ENCODE data around the gene IGSF5. TPM values are rescaled to one million over a fixed set of nuclear protein-coding genes. Genes with fewer than 3 reads are reported as not detected.

The IGSF5 gene
- total and polyA plus RNA-seq, 4 donors: 0.03 to 0.08 TPM; not detected in 2

DNA sequence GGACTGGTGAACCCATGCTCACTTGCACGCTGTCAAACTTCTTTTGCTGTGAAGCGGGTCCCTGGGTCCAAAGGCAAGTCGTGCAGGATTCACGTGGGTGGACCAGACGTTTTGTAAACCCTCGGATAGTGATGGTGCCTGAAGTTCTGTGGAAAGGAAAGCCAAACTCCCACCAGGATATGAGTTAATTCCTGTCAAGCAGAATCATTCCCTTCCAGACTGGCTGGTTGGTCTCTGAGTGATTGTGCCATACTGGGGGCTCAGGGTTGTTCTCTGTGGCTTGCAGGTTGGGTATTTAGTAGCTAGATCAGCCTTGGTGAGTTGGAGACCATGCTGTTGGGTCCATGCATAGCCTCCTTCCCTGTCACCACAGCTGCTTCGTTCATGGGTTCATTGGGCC, 32.7 kb upstream of the IGSF5 start:
- Histone ChIP-seq H3K9me3 (ENCODE audit: control insufficient read depth in 4 of 4, low read length in 3 of 4) (no peaks in the 10 kb centered on the region), H3K4me1 (ENCODE audit: control insufficient read depth in 4 of 4, insufficient read depth in 4 of 4, low read length in 3 of 4) (no peaks in the 10 kb centered on the region), H3K27me3 (ENCODE audit: control insufficient read depth in 4 of 4, insufficient read depth in 4 of 4, low read length in 3 of 4) (peaks cover 0 to 3% (median 0%) of the 10 kb centered on the region in 4 donors), H3K36me3 (ENCODE audit: control insufficient read depth in 4 of 4, insufficient read depth in 3 of 4, low read depth in 1 of 4, low read length in 3 of 4) (no peaks in the 10 kb centered on the region), H3K4me3 (ENCODE audit: low read depth in 1 of 3, low read length in 3 of 3) (no peak overlapping the region), H3K27ac (ENCODE audit: low read depth in 1 of 2, low read length in 2 of 2) (no peak overlapping the region), H3K9ac (ENCODE audit: low read depth in 1 of 2, low read length in 2 of 2) (no peak overlapping the region)
- TF ChIP-seq HNF4G (IDR thresholded peaks at IDR 0.05): no peak
- TF ChIP-seq SP1 (IDR thresholded peaks at IDR 0.05): no peak
- TF ChIP-seq NR2F2 (IDR thresholded peaks at IDR 0.05): no peak
- TF ChIP-seq EGR1 (IDR thresholded peaks at IDR 0.05; ENCODE audit: low read depth in 2 of 2): no peak
- TF ChIP-seq RXRA (IDR thresholded peaks at IDR 0.05): no peak
- TF ChIP-seq JUND (IDR thresholded peaks at IDR 0.05): no peak
- TF ChIP-seq YY1 (IDR thresholded peaks at IDR 0.05): no peak
- no peak for TF ChIP-seq FOXA2 (IDR thresholded peaks at IDR 0.05)
- DNase-seq (ENCODE audit: low spot score): no peak
- 71% methylated on average over 7 of the region's 7 CpGs for WGBS

DNA sequence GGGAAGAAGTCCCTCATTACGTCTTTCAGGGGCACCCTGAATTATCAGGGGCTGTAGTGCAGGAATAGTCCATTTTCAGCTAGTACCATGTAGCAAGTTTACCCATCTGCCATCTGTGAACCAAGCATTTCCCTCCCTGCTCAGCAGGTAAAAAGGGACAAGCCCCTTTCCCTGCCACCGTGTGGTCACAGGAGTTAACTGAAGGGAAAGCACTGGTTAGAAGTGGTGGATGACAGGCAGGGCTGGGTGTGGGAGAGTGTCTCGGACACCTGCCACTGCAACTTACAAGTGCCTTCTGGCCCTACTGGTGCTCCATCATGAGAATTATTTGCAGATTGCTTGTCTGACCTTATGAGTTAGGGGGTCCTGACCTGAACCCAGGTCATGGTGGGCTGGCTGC, 32.0 kb upstream of the IGSF5 start:
- no peak for DNase-seq (ENCODE audit: low spot score)
- Histone ChIP-seq H3K36me3 (ENCODE audit: control insufficient read depth in 4 of 4, insufficient read depth in 3 of 4, low read depth in 1 of 4, low read length in 3 of 4) (no peaks in the 10 kb centered on the region), H3K27ac (ENCODE audit: low read depth in 1 of 2, low read length in 2 of 2) (no peak overlapping the region), H3K4me1 (ENCODE audit: control insufficient read depth in 4 of 4, insufficient read depth in 4 of 4, low read length in 3 of 4) (no peaks in the 10 kb centered on the region), H3K9me3 (ENCODE audit: control insufficient read depth in 4 of 4, low read length in 3 of 4) (no peaks in the 10 kb centered on the region), H3K27me3 (ENCODE audit: control insufficient read depth in 4 of 4, insufficient read depth in 4 of 4, low read length in 3 of 4) (peaks cover 0 to 3% (median 0%) of the 10 kb centered on the region in 4 donors), H3K4me3 (ENCODE audit: low read depth in 1 of 3, low read length in 3 of 3) (no peak overlapping the region), H3K9ac (ENCODE audit: low read depth in 1 of 2, low read length in 2 of 2) (no peak overlapping the region)
- TF ChIP-seq HNF4G (IDR thresholded peaks at IDR 0.05): no peak
- TF ChIP-seq, protein P1, sequence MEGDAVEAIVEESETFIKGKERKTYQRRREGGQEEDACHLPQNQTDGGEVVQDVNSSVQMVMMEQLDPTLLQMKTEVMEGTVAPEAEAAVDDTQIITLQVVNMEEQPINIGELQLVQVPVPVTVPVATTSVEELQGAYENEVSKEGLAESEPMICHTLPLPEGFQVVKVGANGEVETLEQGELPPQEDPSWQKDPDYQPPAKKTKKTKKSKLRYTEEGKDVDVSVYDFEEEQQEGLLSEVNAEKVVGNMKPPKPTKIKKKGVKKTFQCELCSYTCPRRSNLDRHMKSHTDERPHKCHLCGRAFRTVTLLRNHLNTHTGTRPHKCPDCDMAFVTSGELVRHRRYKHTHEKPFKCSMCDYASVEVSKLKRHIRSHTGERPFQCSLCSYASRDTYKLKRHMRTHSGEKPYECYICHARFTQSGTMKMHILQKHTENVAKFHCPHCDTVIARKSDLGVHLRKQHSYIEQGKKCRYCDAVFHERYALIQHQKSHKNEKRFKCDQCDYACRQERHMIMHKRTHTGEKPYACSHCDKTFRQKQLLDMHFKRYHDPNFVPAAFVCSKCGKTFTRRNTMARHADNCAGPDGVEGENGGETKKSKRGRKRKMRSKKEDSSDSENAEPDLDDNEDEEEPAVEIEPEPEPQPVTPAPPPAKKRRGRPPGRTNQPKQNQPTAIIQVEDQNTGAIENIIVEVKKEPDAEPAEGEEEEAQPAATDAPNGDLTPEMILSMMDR (IDR thresholded peaks at IDR 0.05; ENCODE audit: low read depth, low read length, missing input control): no peak
- TF ChIP-seq HNF4A (conservative IDR thresholded peaks at IDR 0.05): no peak
- TF ChIP-seq RAD21 (IDR thresholded peaks at IDR 0.05): no peak
- TF ChIP-seq, protein P2, sequence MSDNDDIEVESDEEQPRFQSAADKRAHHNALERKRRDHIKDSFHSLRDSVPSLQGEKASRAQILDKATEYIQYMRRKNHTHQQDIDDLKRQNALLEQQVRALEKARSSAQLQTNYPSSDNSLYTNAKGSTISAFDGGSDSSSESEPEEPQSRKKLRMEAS (IDR thresholded peaks at IDR 0.05): no peak
- TF ChIP-seq JUND (IDR thresholded peaks at IDR 0.05): no peak
- TF ChIP-seq YY1 (IDR thresholded peaks at IDR 0.05): no peak
- no peak for TF ChIP-seq RXRA (IDR thresholded peaks at IDR 0.05)
- TF ChIP-seq FOXA2 (IDR thresholded peaks at IDR 0.05): no peak
- no peak for TF ChIP-seq GABPA (IDR thresholded peaks at IDR 0.05 in 1 of 2, conservative IDR thresholded peaks at IDR 0.05 in 1 of 2)
- no peak for TF ChIP-seq FOXA1 (IDR thresholded peaks at IDR 0.05)
- 55% methylated on average over 3 of the region's 3 CpGs for WGBS

DNA sequence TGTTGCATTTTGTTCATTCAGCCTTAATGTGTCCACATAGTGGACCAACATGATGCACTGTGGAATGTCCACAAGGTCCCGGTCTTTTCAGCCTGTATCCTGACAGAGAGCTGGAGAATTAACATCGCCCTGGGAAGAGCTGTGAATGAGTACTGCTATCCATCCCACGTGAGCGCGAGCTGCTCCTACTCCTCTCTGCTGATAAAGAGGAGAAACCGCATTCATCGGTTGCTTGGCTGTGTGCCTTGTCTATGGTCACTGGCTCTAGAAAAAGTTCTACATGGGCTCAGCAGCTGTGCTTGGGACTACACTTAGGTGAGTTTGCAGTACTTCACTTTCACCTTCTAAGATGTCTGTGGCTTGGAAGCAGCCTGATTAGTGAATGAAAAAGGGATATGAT, 31.1 kb upstream of the IGSF5 start:
- no peak for DNase-seq (ENCODE audit: low spot score)
- Histone ChIP-seq H3K9me3 (ENCODE audit: control insufficient read depth in 4 of 4, low read length in 3 of 4) (no peaks in the 10 kb centered on the region), H3K4me1 (ENCODE audit: control insufficient read depth in 4 of 4, insufficient read depth in 4 of 4, low read length in 3 of 4) (no peaks in the 10 kb centered on the region), H3K27ac (ENCODE audit: low read depth in 1 of 2, low read length in 2 of 2) (no peak overlapping the region), H3K4me3 (ENCODE audit: low read depth in 1 of 3, low read length in 3 of 3) (no peak overlapping the region), H3K27me3 (ENCODE audit: control insufficient read depth in 4 of 4, insufficient read depth in 4 of 4, low read length in 3 of 4) (peaks cover 0 to 3% (median 0%) of the 10 kb centered on the region in 4 donors), H3K36me3 (ENCODE audit: control insufficient read depth in 4 of 4, insufficient read depth in 3 of 4, low read depth in 1 of 4, low read length in 3 of 4) (no peaks in the 10 kb centered on the region), H3K9ac (ENCODE audit: low read depth in 1 of 2, low read length in 2 of 2) (no peak overlapping the region)
- 82% methylated on average over 7 of the region's 7 CpGs for WGBS
- TF ChIP-seq, protein P3, sequence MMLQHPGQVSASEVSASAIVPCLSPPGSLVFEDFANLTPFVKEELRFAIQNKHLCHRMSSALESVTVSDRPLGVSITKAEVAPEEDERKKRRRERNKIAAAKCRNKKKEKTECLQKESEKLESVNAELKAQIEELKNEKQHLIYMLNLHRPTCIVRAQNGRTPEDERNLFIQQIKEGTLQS (IDR thresholded peaks at IDR 0.05): no peak
- TF ChIP-seq EGR1 (IDR thresholded peaks at IDR 0.05; ENCODE audit: low read depth in 2 of 2): no peak
- no peak for TF ChIP-seq YY1 (IDR thresholded peaks at IDR 0.05)
- no peak for TF ChIP-seq HNF4A (conservative IDR thresholded peaks at IDR 0.05)
- TF ChIP-seq, protein P4, sequence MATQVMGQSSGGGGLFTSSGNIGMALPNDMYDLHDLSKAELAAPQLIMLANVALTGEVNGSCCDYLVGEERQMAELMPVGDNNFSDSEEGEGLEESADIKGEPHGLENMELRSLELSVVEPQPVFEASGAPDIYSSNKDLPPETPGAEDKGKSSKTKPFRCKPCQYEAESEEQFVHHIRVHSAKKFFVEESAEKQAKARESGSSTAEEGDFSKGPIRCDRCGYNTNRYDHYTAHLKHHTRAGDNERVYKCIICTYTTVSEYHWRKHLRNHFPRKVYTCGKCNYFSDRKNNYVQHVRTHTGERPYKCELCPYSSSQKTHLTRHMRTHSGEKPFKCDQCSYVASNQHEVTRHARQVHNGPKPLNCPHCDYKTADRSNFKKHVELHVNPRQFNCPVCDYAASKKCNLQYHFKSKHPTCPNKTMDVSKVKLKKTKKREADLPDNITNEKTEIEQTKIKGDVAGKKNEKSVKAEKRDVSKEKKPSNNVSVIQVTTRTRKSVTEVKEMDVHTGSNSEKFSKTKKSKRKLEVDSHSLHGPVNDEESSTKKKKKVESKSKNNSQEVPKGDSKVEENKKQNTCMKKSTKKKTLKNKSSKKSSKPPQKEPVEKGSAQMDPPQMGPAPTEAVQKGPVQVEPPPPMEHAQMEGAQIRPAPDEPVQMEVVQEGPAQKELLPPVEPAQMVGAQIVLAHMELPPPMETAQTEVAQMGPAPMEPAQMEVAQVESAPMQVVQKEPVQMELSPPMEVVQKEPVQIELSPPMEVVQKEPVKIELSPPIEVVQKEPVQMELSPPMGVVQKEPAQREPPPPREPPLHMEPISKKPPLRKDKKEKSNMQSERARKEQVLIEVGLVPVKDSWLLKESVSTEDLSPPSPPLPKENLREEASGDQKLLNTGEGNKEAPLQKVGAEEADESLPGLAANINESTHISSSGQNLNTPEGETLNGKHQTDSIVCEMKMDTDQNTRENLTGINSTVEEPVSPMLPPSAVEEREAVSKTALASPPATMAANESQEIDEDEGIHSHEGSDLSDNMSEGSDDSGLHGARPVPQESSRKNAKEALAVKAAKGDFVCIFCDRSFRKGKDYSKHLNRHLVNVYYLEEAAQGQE (IDR thresholded peaks at IDR 0.05): no peak
- TF ChIP-seq TAF1 (conservative IDR thresholded peaks at IDR 0.05): no peak
- no peak for TF ChIP-seq FOXA1 (IDR thresholded peaks at IDR 0.05)
- TF ChIP-seq, protein P2 (IDR thresholded peaks at IDR 0.05): no peak
- no peak for TF ChIP-seq HNF4G (IDR thresholded peaks at IDR 0.05)
- TF ChIP-seq, protein P1 (IDR thresholded peaks at IDR 0.05; ENCODE audit: low read depth, low read length, missing input control): no peak
